Nephron progenitor cell (in vitro differentiated cells): ENCODE measurements around the gene LRRC4C.

ENCODE experiments used
- DNase-seq: peaks from one replicate; pipeline ENCODE4 v3.0.0; 2021
- H3K27ac Mint-ChIP-seq: 2 replicates; pipeline ENCODE4 v1.8.0; 2021; ENCODE audit warnings: mild to moderate bottlenecking, moderate library complexity, mixed read lengths
- H3K27me3 Mint-ChIP-seq: 2 replicates; pipeline ENCODE4 v1.8.0; 2021; ENCODE audit warnings: mild to moderate bottlenecking, low read depth, mixed read lengths; ENCODE audit not compliant: poor library complexity
- H3K36me3 Mint-ChIP-seq: 2 replicates; pipeline ENCODE4 v1.8.0; 2021; ENCODE audit warnings: low read depth, mixed read lengths
- H3K4me1 Mint-ChIP-seq: 2 replicates; pipeline ENCODE4 v1.8.0; 2021; ENCODE audit warnings: mixed read lengths
- H3K4me3 Mint-ChIP-seq: 2 replicates; pipeline ENCODE4 v1.8.0; 2021; ENCODE audit warnings: mild to moderate bottlenecking, moderate library complexity, mixed read lengths
- H3K9me3 Mint-ChIP-seq: 2 replicates; pipeline ENCODE4 v1.8.0; 2021; ENCODE audit warnings: mild to moderate bottlenecking, moderate library complexity, mixed read lengths
- CTCF ChIP-seq: fragments of 200-600 bp; sonication (generic); IDR thresholded peaks from 2 replicates; pipeline ENCODE4 v1.5.0; 2021; ENCODE audit warnings: antibody characterized with exemption

The LRRC4C gene

GRCh38 chr11:40132912-40133311, 1326.5 kb downstream of the LRRC4C start:
- no peak overlapping the region for H3K4me3 Mint-ChIP-seq
- no peak for TF ChIP-seq CTCF
- H3K27ac Mint-ChIP-seq: no peak overlapping the region
- H3K4me1 Mint-ChIP-seq: peaks cover 34% of the 10 kb centered on the region
- no peaks in the 10 kb centered on the region for H3K27me3 Mint-ChIP-seq
- no peak for DNase-seq
- H3K36me3 Mint-ChIP-seq: no peaks in the 10 kb centered on the region
- no peaks in the 10 kb centered on the region for H3K9me3 Mint-ChIP-seq

- Mint-ChIP-seq H3K4me1 (peaks cover 34% of the 10 kb centered on the region), H3K27ac (no peak overlapping the region), H3K9me3 (no peaks in the 10 kb centered on the region), H3K27me3 (no peaks in the 10 kb centered on the region), H3K36me3 (no peaks in the 10 kb centered on the region), H3K4me3 (no peak overlapping the region)
- DNase-seq: peak; percentile 3
- peak; percentile 30 for TF ChIP-seq CTCF
Measured at GRCh38 chr11:40130427-40130826, 1329.0 kb downstream of the LRRC4C start.

GRCh38 chr11:40129266-40129665, 1330.2 kb downstream of the LRRC4C start:
- DNase-seq: peak; percentile 5
- H3K4me3 Mint-ChIP-seq: no peak overlapping the region
- H3K4me1 Mint-ChIP-seq: peaks cover 34% of the 10 kb centered on the region
- no peak overlapping the region for H3K27ac Mint-ChIP-seq
- H3K36me3 Mint-ChIP-seq: peaks cover 2% of the 10 kb centered on the region
- TF ChIP-seq CTCF: peak; percentile 57
- no peaks in the 10 kb centered on the region for H3K27me3 Mint-ChIP-seq
- peaks cover 3% of the 10 kb centered on the region for H3K9me3 Mint-ChIP-seq

GRCh38 chr11:40125054-40125453, 1334.4 kb downstream of the LRRC4C start:
- Mint-ChIP-seq H3K27ac (no peak overlapping the region), H3K27me3 (no peaks in the 10 kb centered on the region), H3K4me1 (peaks cover 13% of the 10 kb centered on the region), H3K4me3 (no peak overlapping the region), H3K36me3 (peaks cover 11% of the 10 kb centered on the region), H3K9me3 (peaks cover 22% of the 10 kb centered on the region)
- TF ChIP-seq CTCF: peak; percentile 44
- DNase-seq: no peak

- H3K27ac Mint-ChIP-seq: peak overlapping the region; percentile 41
Measured at GRCh38 chr11:40119661-40120060, 1339.8 kb downstream of the LRRC4C start.

More at GRCh38 chr11:40119661-40120060, 1339.8 kb downstream of the LRRC4C start:
- no peaks in the 10 kb centered on the region for H3K27me3 Mint-ChIP-seq
- H3K9me3 Mint-ChIP-seq: peaks cover 35% of the 10 kb centered on the region
- no peak overlapping the region for H3K4me3 Mint-ChIP-seq
- peaks cover 26% of the 10 kb centered on the region for H3K36me3 Mint-ChIP-seq
- H3K4me1 Mint-ChIP-seq: peaks cover 4% of the 10 kb centered on the region
- no peak for DNase-seq
- TF ChIP-seq CTCF: no peak
